Dedifferentiated amniotic fluid mesenchymal stem cell (primary cell): ENCODE data around the gene DEFB116.
"Not testable (repeated sequence)": the region's sequence is repeated elsewhere in the genome, so short reads cannot be mapped to it uniquely, and the experiment has no call there.

Experiments
- DNase-seq: peaks from one replicate; pipeline ENCODE4 v3.0.0-alpha.2; 2016; ENCODE audit errors: extremely low spot score

The DEFB116 gene

GRCh38 chr20:31308535-31309162, at the start of gene DEFB116:
DEFB116 (minus strand) TSS chr20:31308585; CDS start chr20:31308585, 0 bp downstream.
- no peak for DNase-seq

GRCh38 chr20:31355981-31356380, 47.6 kb upstream of the DEFB116 start:
- no peak for DNase-seq

- no peak for DNase-seq
Measured at GRCh38 chr20:31341470-31341869, 33.1 kb upstream of the DEFB116 start.

GRCh38 chr20:31330893-31331292, 22.5 kb upstream of the DEFB116 start:
- DNase-seq = no peak

- DNase-seq = no peak
Measured at GRCh38 chr20:31322504-31322903, 14.1 kb upstream of the DEFB116 start.

- not testable (repeated sequence) for DNase-seq
Measured at GRCh38 chr20:31284964-31285363, 23.4 kb downstream of the DEFB116 start.

GRCh38 chr20:31278178-31278577, 30.2 kb downstream of the DEFB116 start:
- DNase-seq = no peak

- DNase-seq = no peak
Measured at GRCh38 chr20:31274441-31274840, 33.9 kb downstream of the DEFB116 start.

GRCh38 chr20:31260326-31260932, 48.0 kb downstream of the DEFB116 start:
- DNase-seq = no peak

- DNase-seq = no peak
Measured at GRCh38 chr20:31257364-31257763, 51.0 kb downstream of the DEFB116 start, which contains the start of gene DEFB115. DEFB115 (plus strand) TSS chr20:31257664; CDS start chr20:31257664, 0 bp downstream.

- DNase-seq = no peak
Measured at GRCh38 chr20:31256959-31257358, 51.4 kb downstream of the DEFB116 start.
